Dermis blood vessel endothelial cell (primary cell): ENCODE results near the gene GRHPR. TPM values are rescaled to one million over a fixed set of nuclear protein-coding genes. Genes with fewer than 3 reads are reported as not detected.
"Not testable (repeated sequence)": the region's sequence is repeated elsewhere in the genome, so short reads cannot be mapped to it uniquely, and the experiment has no call there.

ENCODE experiments used
- DNase-seq: peaks from one replicate; pipeline ENCODE4 v3.0.0; 2010
- total RNA-seq: library from RNA; depleted of rRNA; stranded (reverse); fragments of >200 nt; gene quantifications from 2 replicates; pipeline ENCODE4 v1.2.3, GENCODE V29; 2014

The GRHPR gene
- total RNA-seq, 1 donor from 2014 or later, result 174 TPM

- DNase-seq, result peak; percentile 10
Measured at GRCh38 chr9:37424204-37424685, 1.7 kb downstream of the GRHPR start.

GRCh38 chr9:37424686-37425297 is 2.3 kb downstream of the GRHPR start:
- DNase-seq, result no peak

GRCh38 chr9:37425298-37425752 is 2.8 kb downstream of the GRHPR start:
- DNase-seq, result no peak

- DNase-seq, result not testable (repeated sequence)
Measured at GRCh38 chr9:37426431-37426830, 3.9 kb downstream of the GRHPR start.

- no peak for DNase-seq
Measured at GRCh38 chr9:37426846-37427245, 4.3 kb downstream of the GRHPR start.

GRCh38 chr9:37428345-37428744 is 5.8 kb downstream of the GRHPR start:
- DNase-seq, result no peak

- DNase-seq, result no peak
Measured at GRCh38 chr9:37429441-37430285, 7.2 kb downstream of the GRHPR start.

- peak; percentile 13 for DNase-seq
Measured at GRCh38 chr9:37430841-37431597, 8.5 kb downstream of the GRHPR start.

- DNase-seq, result no peak
Measured at GRCh38 chr9:37432020-37432419, 9.5 kb downstream of the GRHPR start.

GRCh38 chr9:37433867-37434371 is 11.4 kb downstream of the GRHPR start:
- DNase-seq, result peak; percentile 45

GRCh38 chr9:37436540-37436939 is 14.0 kb downstream of the GRHPR start:
- no peak for DNase-seq

- no peak for DNase-seq
Measured at GRCh38 chr9:37437010-37437409, 14.5 kb downstream of the GRHPR start.

GRCh38 chr9:37437621-37438020 is 15.1 kb downstream of the GRHPR start:
- no peak for DNase-seq

GRCh38 chr9:37438359-37438758 is 15.9 kb downstream of the GRHPR start:
- no peak for DNase-seq

- no peak for DNase-seq
Measured at GRCh38 chr9:37441776-37442370, 19.4 kb downstream of the GRHPR start.

GRCh38 chr9:37442556-37442955 is 20.1 kb downstream of the GRHPR start:
- DNase-seq, result no peak

GRCh38 chr9:37443566-37443965 is 21.1 kb downstream of the GRHPR start:
- DNase-seq, result no peak

- no peak for DNase-seq
Measured at GRCh38 chr9:37444890-37445289, 22.4 kb downstream of the GRHPR start.

- no peak for DNase-seq
Measured at GRCh38 chr9:37445832-37446231, 23.3 kb downstream of the GRHPR start.

- no peak for DNase-seq
Measured at GRCh38 chr9:37446401-37446800, 23.9 kb downstream of the GRHPR start.

- DNase-seq, result no peak
Measured at GRCh38 chr9:37447111-37447510, 24.6 kb downstream of the GRHPR start.

- DNase-seq, result no peak
Measured at GRCh38 chr9:37449862-37450632, 27.6 kb downstream of the GRHPR start.
